ENCODE measurements around the gene CACNA2D2.

CACNA2D2 gene

GRCh38 chr3:50502225-50502583, 1.2 kb downstream of the CACNA2D2 start:
- peak; percentile 29 for DNase-seq (ENCODE audit: low spot score)

- no peak for DNase-seq (ENCODE audit: low spot score)
Measured at GRCh38 chr3:50495609-50496423, 7.6 kb downstream of the CACNA2D2 start.

GRCh38 chr3:50494126-50494525, 9.3 kb downstream of the CACNA2D2 start:
- no peak for DNase-seq (ENCODE audit: low spot score)

GRCh38 chr3:50493623-50494022, 9.8 kb downstream of the CACNA2D2 start:
- DNase-seq (ENCODE audit: low spot score): no peak

- DNase-seq (ENCODE audit: low spot score): no peak
Measured at GRCh38 chr3:50493086-50493485, 10.3 kb downstream of the CACNA2D2 start.

- no peak for DNase-seq (ENCODE audit: low spot score)
Measured at GRCh38 chr3:50491023-50491422, 12.4 kb downstream of the CACNA2D2 start.

- no peak for DNase-seq (ENCODE audit: low spot score)
Measured at GRCh38 chr3:50490424-50490823, 13.0 kb downstream of the CACNA2D2 start.

DNA sequence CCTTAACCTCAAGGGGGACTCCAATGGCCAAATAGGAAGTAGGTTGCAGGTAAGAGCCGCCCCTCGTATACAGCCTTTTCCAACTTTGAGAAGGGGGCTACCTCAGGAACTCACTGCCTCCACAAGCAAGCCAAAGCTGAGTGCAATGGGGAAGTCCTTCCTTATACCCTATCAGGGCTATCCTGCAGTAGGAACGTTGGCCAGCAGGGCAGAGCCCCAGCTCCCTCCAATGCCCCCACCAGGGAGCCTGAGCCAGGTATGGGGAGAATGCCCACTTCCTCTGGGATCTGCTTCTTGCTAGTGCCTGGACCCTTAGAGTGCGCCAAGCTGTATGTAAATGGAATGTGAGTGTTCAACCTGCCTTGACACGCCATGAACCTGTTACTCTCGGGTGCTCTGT, 16.3 kb downstream of the CACNA2D2 start:
- no peak for DNase-seq (ENCODE audit: low spot score)

- DNase-seq (ENCODE audit: low spot score): peak; percentile 38
Measured at GRCh38 chr3:50486219-50486888, 17.1 kb downstream of the CACNA2D2 start.

GRCh38 chr3:50484722-50485121, 18.7 kb downstream of the CACNA2D2 start:
- no peak for DNase-seq (ENCODE audit: low spot score)

DNA sequence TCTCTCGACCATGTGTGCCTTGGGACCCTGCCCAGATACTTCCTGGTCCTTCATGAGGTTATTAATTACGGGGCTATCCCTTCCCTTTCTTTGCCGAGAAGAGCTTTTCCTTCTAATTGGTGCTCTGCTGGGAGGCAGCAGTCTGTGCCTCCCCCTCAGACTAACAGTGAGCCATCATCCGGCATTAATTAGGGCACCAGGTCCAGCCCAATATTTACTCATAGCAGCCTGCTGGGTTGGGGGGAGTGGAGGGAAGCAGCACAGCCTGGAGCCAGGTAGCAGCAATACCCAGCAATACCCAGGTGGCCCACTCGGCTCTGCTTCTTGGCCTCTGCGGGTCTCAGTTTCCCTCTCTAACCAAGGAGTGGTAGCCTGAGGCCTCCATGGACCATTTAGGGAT, 20.1 kb downstream of the CACNA2D2 start:
- DNase-seq (ENCODE audit: low spot score): no peak

- no peak for DNase-seq (ENCODE audit: low spot score)
Measured at GRCh38 chr3:50481992-50482391, 21.4 kb downstream of the CACNA2D2 start.

DNA sequence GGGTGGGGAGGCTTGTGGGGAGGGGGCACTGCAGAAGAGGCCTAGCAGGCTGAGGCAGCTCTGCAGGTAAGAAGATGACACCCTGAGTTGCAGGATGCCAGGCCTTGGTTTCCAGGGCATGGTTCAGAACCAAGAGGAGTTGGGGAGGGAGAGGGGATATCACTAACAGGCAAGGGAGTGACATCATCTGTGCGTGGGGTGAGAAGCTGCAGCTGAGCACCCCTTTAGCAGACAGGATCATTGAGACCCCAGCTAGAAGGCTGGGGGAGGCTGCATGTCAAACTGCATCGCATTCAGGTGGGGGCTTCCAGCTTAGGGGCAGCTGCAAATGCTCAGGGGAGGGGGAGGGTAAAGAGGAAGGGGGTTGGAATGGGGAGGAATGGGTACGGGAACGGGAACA, 23.0 kb downstream of the CACNA2D2 start:
- no peak for DNase-seq (ENCODE audit: low spot score)

GRCh38 chr3:50479523-50479922, 23.9 kb downstream of the CACNA2D2 start:
- no peak for DNase-seq (ENCODE audit: low spot score)

- DNase-seq (ENCODE audit: low spot score): no peak
Measured at GRCh38 chr3:50478671-50479260, 24.7 kb downstream of the CACNA2D2 start.

GRCh38 chr3:50478051-50478450, 25.4 kb downstream of the CACNA2D2 start:
- no peak for DNase-seq (ENCODE audit: low spot score)

- DNase-seq (ENCODE audit: low spot score): no peak
Measured at GRCh38 chr3:50475348-50475747, 28.1 kb downstream of the CACNA2D2 start.

GRCh38 chr3:50474717-50475116, 28.7 kb downstream of the CACNA2D2 start:
- DNase-seq (ENCODE audit: low spot score): peak; percentile 44

- no peak for DNase-seq (ENCODE audit: low spot score)
Measured at GRCh38 chr3:50473768-50474167, 29.7 kb downstream of the CACNA2D2 start.

GRCh38 chr3:50472958-50473357, 30.5 kb downstream of the CACNA2D2 start:
- DNase-seq (ENCODE audit: low spot score): no peak

GRCh38 chr3:50470658-50471057, 32.8 kb downstream of the CACNA2D2 start:
- DNase-seq (ENCODE audit: low spot score): no peak

- no peak for DNase-seq (ENCODE audit: low spot score)
Measured at GRCh38 chr3:50467919-50468318, 35.5 kb downstream of the CACNA2D2 start.

DNA sequence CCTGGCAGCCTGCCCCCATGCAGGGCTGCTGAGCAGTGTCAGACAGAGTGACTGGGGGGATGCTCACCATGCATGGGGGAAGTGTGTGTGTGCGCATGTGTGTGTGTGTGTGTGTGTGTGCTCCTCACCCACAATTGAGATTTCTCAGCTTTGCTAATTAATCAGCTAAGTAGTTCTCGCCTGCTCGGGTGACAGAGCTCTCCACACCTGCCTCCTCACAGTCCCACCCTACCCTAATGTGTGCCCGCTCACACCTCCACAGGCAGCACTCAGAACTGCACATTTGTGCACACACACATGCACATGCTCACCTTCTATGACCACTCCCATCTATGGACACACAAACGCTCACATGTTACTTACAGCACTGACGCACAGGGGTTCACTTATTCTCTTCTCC, 37.3 kb downstream of the CACNA2D2 start:
- no peak for DNase-seq (ENCODE audit: low spot score)

All from hepatic stellate cell (primary cell).